Measurements from ENCODE around the gene COL9A3. TPM values are rescaled to one million over a fixed set of nuclear protein-coding genes. Genes with fewer than 3 reads are reported as not detected.

COL9A3 gene
- total RNA-seq, 1 experiment from 2014 or later: 46.6 TPM

GRCh38 chr20:62888406-62888805, 71.6 kb downstream of the COL9A3 start:
- TF ChIP-seq CTCF (IDR thresholded peaks at IDR 0.05): no peak
- no peak for TF ChIP-seq REST (IDR thresholded peaks at IDR 0.05; ENCODE audit: insufficient read depth in 1 of 2, low read depth in 2 of 2, low read length in 1 of 2)
- no peak for TF ChIP-seq POLR2AphosphoS5 (IDR thresholded peaks at IDR 0.05; ENCODE audit: low read depth, low read length)
- no peak for TF ChIP-seq SIN3A (IDR thresholded peaks at IDR 0.05; ENCODE audit: borderline replicate concordance, insufficient read depth, low read depth, low read length)
- DNase-seq (ENCODE audit: low read depth, low spot score): no peak
- intact Hi-C loops (cut with micrococcal nuclease; ENCODE audit: unreplicated experiment): no loop called here
- Histone ChIP-seq H3K9me3 (ENCODE audit: control insufficient read depth, insufficient read depth, low read depth, low read length) (no peaks in the 10 kb centered on the region), H3K4me1 (ENCODE audit: control insufficient read depth, insufficient read depth, low read length) (peaks cover 7% of the 10 kb centered on the region), H3K36me3 (ENCODE audit: control insufficient read depth, insufficient read depth, low read length) (peaks cover 17% of the 10 kb centered on the region), H3K27ac (ENCODE audit: low read length) (no peak overlapping the region), H3K4me3 (ENCODE audit: low read depth in 2 of 2, low read length in 2 of 2) (no peak overlapping the region), H3K27me3 (ENCODE audit: control insufficient read depth, insufficient read depth, low read length) (no peaks in the 10 kb centered on the region)
- CTCF ChIA-PET: no interaction called here
- in situ Hi-C loops (cut with HindIII; ENCODE audit: low pct_unique_long_range_greater_than_20kb, low sequenced_read_pairs): no loop called here
- BruUV-seq (replicated peaks): no TSS peak
- ATAC-seq: no peak
- POLR2A ChIA-PET: no interaction called here

- in situ Hi-C loops (cut with HindIII; ENCODE audit: low pct_unique_long_range_greater_than_20kb, low sequenced_read_pairs) (no loop called here), intact Hi-C loops (cut with micrococcal nuclease; ENCODE audit: unreplicated experiment) (no loop called here)
- TF ChIP-seq CTCF (IDR thresholded peaks at IDR 0.05): no peak
- no peak for TF ChIP-seq REST (IDR thresholded peaks at IDR 0.05; ENCODE audit: insufficient read depth in 1 of 2, low read depth in 2 of 2, low read length in 1 of 2)
- no peak for TF ChIP-seq SIN3A (IDR thresholded peaks at IDR 0.05; ENCODE audit: borderline replicate concordance, insufficient read depth, low read depth, low read length)
- TF ChIP-seq TCF7L2 (IDR thresholded peaks at IDR 0.05; ENCODE audit: low read depth, low read length): no peak
- no peak for TF ChIP-seq POLR2AphosphoS5 (IDR thresholded peaks at IDR 0.05; ENCODE audit: low read depth, low read length)
- POLR2A ChIA-PET: no interaction called here
- CTCF ChIA-PET: no interaction called here
- no peak for DNase-seq (ENCODE audit: low read depth, low spot score)
- H3K4me1 ChIP-seq (ENCODE audit: control insufficient read depth, insufficient read depth, low read length): peaks cover 7% of the 10 kb centered on the region
- H3K27ac ChIP-seq (ENCODE audit: low read length): no peak overlapping the region
- H3K36me3 ChIP-seq (ENCODE audit: control insufficient read depth, insufficient read depth, low read length): peaks cover 19% of the 10 kb centered on the region
- H3K4me3 ChIP-seq (ENCODE audit: low read depth in 2 of 2, low read length in 2 of 2): no peak overlapping the region
- H3K27me3 ChIP-seq (ENCODE audit: control insufficient read depth, insufficient read depth, low read length): no peaks in the 10 kb centered on the region
- no TSS peak for BruUV-seq (replicated peaks)
- H3K9me3 ChIP-seq (ENCODE audit: control insufficient read depth, insufficient read depth, low read depth, low read length): no peaks in the 10 kb centered on the region
- ATAC-seq: no peak
These were observed 72.1 kb downstream of the COL9A3 start for GRCh38 chr20:62888910-62889309.
